ENCODE results near the gene DNAJC1.

DNA sequence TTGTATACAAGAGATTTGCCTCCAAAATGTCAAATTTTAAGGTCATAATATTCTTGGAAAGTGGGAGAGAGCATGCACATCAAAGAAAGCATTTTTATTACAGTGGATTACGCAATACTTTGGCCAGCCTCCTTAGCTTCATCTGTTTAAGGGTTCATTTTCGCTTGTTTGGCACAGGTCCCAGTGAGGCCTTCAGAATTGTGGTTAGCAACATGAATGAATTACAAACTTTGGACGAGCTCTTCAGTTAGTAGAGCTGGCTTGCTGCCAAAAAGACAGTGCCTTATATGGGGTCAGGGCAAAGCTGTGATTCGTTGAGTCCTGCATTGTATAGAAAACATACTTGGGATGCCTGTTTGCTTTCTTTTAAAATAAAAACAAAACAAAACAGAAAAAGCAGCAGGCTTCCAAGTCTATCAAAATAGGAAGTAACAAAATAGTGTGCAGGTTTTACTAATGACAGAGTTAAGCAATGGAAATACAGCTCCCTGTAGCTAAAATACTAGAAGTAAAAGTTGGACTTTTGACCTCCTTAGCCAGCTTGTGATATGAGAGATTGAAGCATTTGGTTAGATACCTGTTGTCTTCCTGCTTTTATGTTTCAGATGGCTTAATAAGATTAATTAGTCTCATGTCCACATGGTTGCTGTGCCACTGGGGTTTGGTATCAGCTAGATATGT is 278.7 kb downstream of the DNAJC1 start:
- TF ChIP-seq, protein P1, sequence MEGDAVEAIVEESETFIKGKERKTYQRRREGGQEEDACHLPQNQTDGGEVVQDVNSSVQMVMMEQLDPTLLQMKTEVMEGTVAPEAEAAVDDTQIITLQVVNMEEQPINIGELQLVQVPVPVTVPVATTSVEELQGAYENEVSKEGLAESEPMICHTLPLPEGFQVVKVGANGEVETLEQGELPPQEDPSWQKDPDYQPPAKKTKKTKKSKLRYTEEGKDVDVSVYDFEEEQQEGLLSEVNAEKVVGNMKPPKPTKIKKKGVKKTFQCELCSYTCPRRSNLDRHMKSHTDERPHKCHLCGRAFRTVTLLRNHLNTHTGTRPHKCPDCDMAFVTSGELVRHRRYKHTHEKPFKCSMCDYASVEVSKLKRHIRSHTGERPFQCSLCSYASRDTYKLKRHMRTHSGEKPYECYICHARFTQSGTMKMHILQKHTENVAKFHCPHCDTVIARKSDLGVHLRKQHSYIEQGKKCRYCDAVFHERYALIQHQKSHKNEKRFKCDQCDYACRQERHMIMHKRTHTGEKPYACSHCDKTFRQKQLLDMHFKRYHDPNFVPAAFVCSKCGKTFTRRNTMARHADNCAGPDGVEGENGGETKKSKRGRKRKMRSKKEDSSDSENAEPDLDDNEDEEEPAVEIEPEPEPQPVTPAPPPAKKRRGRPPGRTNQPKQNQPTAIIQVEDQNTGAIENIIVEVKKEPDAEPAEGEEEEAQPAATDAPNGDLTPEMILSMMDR (IDR thresholded peaks at IDR 0.05; ENCODE audit: insufficient read depth, low read length, poor library complexity, severe bottlenecking): no peak
- TF ChIP-seq EZH2phosphoT487 (conservative IDR thresholded peaks at IDR 0.05; ENCODE audit: low read length): no peak
